Effector memory CD8-positive, alpha-beta T cell (primary cell): ENCODE measurements around the gene HIRIP3.
A peak's percentile ranks its signal among the peaks of the same experiment; 100 is the strongest.
"Not testable (repeated sequence)": the region's sequence is repeated elsewhere in the genome, so short reads cannot be mapped to it uniquely, and the experiment has no call there.

Experiments
- ATAC-seq: fragments of 150-1000 bp; cut with Tn5 transposase; replicated peaks from 2 replicates; pipeline ENCODE4 v1.10.0; 2021; ENCODE audit warnings: mild to moderate bottlenecking, moderate library complexity
- DNase-seq, 3 experiments: peaks; one replicate each; pipeline ENCODE4 v3.0.0; 2021
- H3K27ac Mint-ChIP-seq, 2 donors: one replicate each; pipeline ENCODE4 v1.8.0; 2022; ENCODE audit warnings: mild to moderate bottlenecking in 2 of 2, mixed read lengths in 2 of 2, moderate library complexity in 2 of 2
- H3K27me3 Mint-ChIP-seq, 2 donors: one replicate each; pipeline ENCODE4 v1.8.0; 2022; ENCODE audit warnings: mixed read lengths in 2 of 2
- H3K36me3 Mint-ChIP-seq: one replicate; pipeline ENCODE4 v1.8.0; 2022; ENCODE audit warnings: mild to moderate bottlenecking, moderate library complexity, mixed read lengths; ENCODE audit not compliant: insufficient read depth
- H3K4me1 Mint-ChIP-seq, 2 donors: one replicate each; pipeline ENCODE4 v1.8.0; 2022; ENCODE audit warnings: low read depth in 2 of 2, mixed read lengths in 2 of 2
- H3K4me3 Mint-ChIP-seq, 2 donors: one replicate each; pipeline ENCODE4 v1.8.0; 2022; ENCODE audit warnings: mild to moderate bottlenecking in 2 of 2, mixed read lengths in 2 of 2, moderate library complexity in 2 of 2
- H3K9me3 Mint-ChIP-seq, 2 donors: one replicate each; pipeline ENCODE4 v1.8.0; 2022; ENCODE audit warnings: mixed read lengths in 2 of 2
- total RNA-seq, 9 experiments: gene quantifications; one replicate each; lab custom pipeline; 2026; lab: John Stamatoyannopoulos, UW

Gene HIRIP3
- 8.7 to 23.2 (median 13.1) reads per million in 9 experiments for total RNA-seq

GRCh38 chr16:29995324-29995910 is at the start of gene HIRIP3:
HIRIP3 (minus strand) TSS chr16:29995617; CDS start chr16:29995605, 12 bp downstream.
- H3K27ac Mint-ChIP-seq, result peak within 1 kb of the TSS; percentile 96 to 98
- no peaks in the 10 kb centered on the region for H3K27me3 Mint-ChIP-seq
- peaks cover 25 to 28% of the 10 kb centered on the region in 2 donors for H3K4me1 Mint-ChIP-seq
- H3K4me3 Mint-ChIP-seq, result peak within 1 kb of the TSS; percentile 96 to 99
- peaks cover 34% of the 10 kb centered on the region for H3K36me3 Mint-ChIP-seq
- peak; percentile 65 for ATAC-seq
- no peaks in the 10 kb centered on the region for H3K9me3 Mint-ChIP-seq
- DNase-seq, result peak; percentile 81 to 83 (median 82)

- peaks cover 6 to 9% of the 10 kb centered on the region in 2 donors for H3K27me3 Mint-ChIP-seq
- ATAC-seq, result no peak
- no peaks in the 10 kb centered on the region for H3K9me3 Mint-ChIP-seq
- no peak for DNase-seq
- H3K27ac Mint-ChIP-seq, result no peak overlapping the region
- H3K36me3 Mint-ChIP-seq, result peaks cover 7% of the 10 kb centered on the region
- H3K4me1 Mint-ChIP-seq, result peaks cover 0 to 5% of the 10 kb centered on the region in 2 donors
- no peak overlapping the region for H3K4me3 Mint-ChIP-seq
Observed at GRCh38 chr16:30041841-30042240, 46.4 kb upstream of the HIRIP3 start.

GRCh38 chr16:30040690-30041089 is 45.3 kb upstream of the HIRIP3 start:
- not testable (repeated sequence) for DNase-seq, ATAC-seq, H3K4me3 Mint-ChIP-seq, H3K36me3 Mint-ChIP-seq, H3K9me3 Mint-ChIP-seq, H3K4me1 Mint-ChIP-seq
- H3K27ac Mint-ChIP-seq, result peak overlapping the region in 1 of 2 donors; percentile 69
- H3K27me3 Mint-ChIP-seq, result peaks cover 6 to 12% of the 10 kb centered on the region in 2 donors

GRCh38 chr16:30040221-30040620 is 44.8 kb upstream of the HIRIP3 start:
- Mint-ChIP-seq H3K4me1 (peaks cover 0 to 3% of the 10 kb centered on the region in 2 donors), H3K4me3 (no peak overlapping the region), H3K9me3 (no peaks in the 10 kb centered on the region), H3K27me3 (peaks cover 11 to 17% of the 10 kb centered on the region in 2 donors), H3K27ac (peak overlapping the region in 1 of 2 donors; percentile 69), H3K36me3 (peaks cover 5% of the 10 kb centered on the region)
- ATAC-seq (no peak), DNase-seq (no peak)

- Mint-ChIP-seq H3K4me3 (no peak overlapping the region), H3K27ac (no peak overlapping the region), H3K36me3 (no peaks in the 10 kb centered on the region), H3K9me3 (no peaks in the 10 kb centered on the region), H3K27me3 (peaks cover 54 to 73% of the 10 kb centered on the region in 2 donors), H3K4me1 (peaks cover 5 to 8% of the 10 kb centered on the region in 2 donors)
- DNase-seq, result no peak
- ATAC-seq, result no peak
Observed at GRCh38 chr16:30033270-30033669, 37.9 kb upstream of the HIRIP3 start.

GRCh38 chr16:30032083-30032819 is 36.8 kb upstream of the HIRIP3 start:
- no peaks in the 10 kb centered on the region for H3K36me3 Mint-ChIP-seq

GRCh38 chr16:30031477-30031918 is 36.1 kb upstream of the HIRIP3 start:
- H3K27ac Mint-ChIP-seq, result no peak overlapping the region
- H3K9me3 Mint-ChIP-seq, result no peaks in the 10 kb centered on the region
- H3K27me3 Mint-ChIP-seq, result peaks cover 71 to 90% of the 10 kb centered on the region in 2 donors
- ATAC-seq (no peak), DNase-seq (no peak)
- H3K4me1 Mint-ChIP-seq, result peaks cover 5 to 8% of the 10 kb centered on the region in 2 donors
- peak overlapping the region in 1 of 2 donors; percentile 25 for H3K4me3 Mint-ChIP-seq
- no peaks in the 10 kb centered on the region for H3K36me3 Mint-ChIP-seq

More at GRCh38 chr16:30032083-30032819, 36.8 kb upstream of the HIRIP3 start:
- Mint-ChIP-seq H3K4me3 (peak overlapping the region; percentile 40 to 54), H3K27me3 (peaks cover 64 to 83% of the 10 kb centered on the region in 2 donors), H3K27ac (no peak overlapping the region), H3K4me1 (peaks cover 5 to 8% of the 10 kb centered on the region in 2 donors), H3K9me3 (no peaks in the 10 kb centered on the region)
- DNase-seq (peak; percentile 50 to 65 (median 57)), ATAC-seq (peak; percentile 69)

GRCh38 chr16:30030841-30031413 is 35.5 kb upstream of the HIRIP3 start, which contains the start of gene TLCD3B:
TLCD3B (minus strand) TSS chr16:30031271; CDS start chr16:30030527, 744 bp downstream.
- Mint-ChIP-seq H3K9me3 (no peaks in the 10 kb centered on the region), H3K36me3 (no peaks in the 10 kb centered on the region), H3K27ac (no peak within 1 kb of the TSS), H3K4me1 (peaks cover 5 to 8% of the 10 kb centered on the region in 2 donors), H3K4me3 (peak within 1 kb of the TSS; percentile 40 to 71), H3K27me3 (peaks cover 74 to 95% of the 10 kb centered on the region in 2 donors)
- peak; percentile 31 for ATAC-seq
- DNase-seq, result no peak

GRCh38 chr16:30030011-30030685 is 34.7 kb upstream of the HIRIP3 start:
- Mint-ChIP-seq H3K4me1 (peaks cover 5 to 8% of the 10 kb centered on the region in 2 donors), H3K4me3 (peak overlapping the region; percentile 40 to 71), H3K36me3 (no peaks in the 10 kb centered on the region), H3K9me3 (no peaks in the 10 kb centered on the region), H3K27me3 (peaks cover 74 to 95% of the 10 kb centered on the region in 2 donors), H3K27ac (no peak overlapping the region)
- no peak for ATAC-seq
- no peak for DNase-seq

- H3K4me1 Mint-ChIP-seq, result peaks cover 5 to 9% of the 10 kb centered on the region in 2 donors
- H3K27me3 Mint-ChIP-seq, result peaks cover 70 to 93% of the 10 kb centered on the region in 2 donors
- H3K4me3 Mint-ChIP-seq, result peak overlapping the region in 1 of 2 donors; percentile 43
- DNase-seq (no peak), ATAC-seq (peak; percentile 37)
- H3K27ac Mint-ChIP-seq, result no peak overlapping the region
- H3K36me3 Mint-ChIP-seq, result no peaks in the 10 kb centered on the region
- no peaks in the 10 kb centered on the region for H3K9me3 Mint-ChIP-seq
Observed at GRCh38 chr16:30028438-30029076, 33.1 kb upstream of the HIRIP3 start.

GRCh38 chr16:30027588-30028437 is 32.4 kb upstream of the HIRIP3 start:
- H3K4me3 Mint-ChIP-seq, result no peak overlapping the region
- peaks cover 66 to 86% of the 10 kb centered on the region in 2 donors for H3K27me3 Mint-ChIP-seq
- H3K27ac Mint-ChIP-seq, result no peak overlapping the region
- no peaks in the 10 kb centered on the region for H3K36me3 Mint-ChIP-seq
- H3K4me1 Mint-ChIP-seq, result peaks cover 5 to 9% of the 10 kb centered on the region in 2 donors
- DNase-seq, result no peak
- H3K9me3 Mint-ChIP-seq, result no peaks in the 10 kb centered on the region
- ATAC-seq, result no peak

GRCh38 chr16:30026449-30026848 is 31.0 kb upstream of the HIRIP3 start:
- DNase-seq (no peak), ATAC-seq (no peak)
- H3K9me3 Mint-ChIP-seq, result no peaks in the 10 kb centered on the region
- H3K27me3 Mint-ChIP-seq, result peaks cover 54 to 73% of the 10 kb centered on the region in 2 donors
- H3K36me3 Mint-ChIP-seq, result no peaks in the 10 kb centered on the region
- H3K27ac Mint-ChIP-seq, result peak overlapping the region; percentile 22 to 76
- H3K4me3 Mint-ChIP-seq, result no peak overlapping the region
- peaks cover under 1 to 9% of the 10 kb centered on the region in 2 donors for H3K4me1 Mint-ChIP-seq
